Measurements from ENCODE around the gene DAB2IP.

Gene DAB2IP

DNA sequence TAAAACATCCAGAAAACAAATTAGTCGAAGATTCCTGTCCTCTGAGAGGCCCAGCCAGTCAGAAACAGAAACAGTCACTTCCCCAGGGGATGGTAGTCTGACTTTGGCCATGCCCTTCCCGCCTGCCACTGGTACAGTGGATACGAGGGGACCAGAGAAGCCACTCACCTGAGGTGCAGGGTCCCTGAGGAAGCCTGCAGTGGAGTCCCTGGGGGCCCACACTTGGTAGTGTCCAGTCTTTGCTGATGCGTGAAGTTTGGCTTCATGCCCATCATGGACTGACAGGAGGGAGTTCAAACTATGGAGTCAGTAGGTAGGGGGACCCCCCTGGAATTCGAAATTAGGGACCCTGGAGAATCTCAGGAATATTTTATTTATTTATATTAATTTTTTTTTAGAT is 147.5 kb downstream of the DAB2IP start:
- no peak for DNase-seq (ENCODE audit: low spot score)

DNA sequence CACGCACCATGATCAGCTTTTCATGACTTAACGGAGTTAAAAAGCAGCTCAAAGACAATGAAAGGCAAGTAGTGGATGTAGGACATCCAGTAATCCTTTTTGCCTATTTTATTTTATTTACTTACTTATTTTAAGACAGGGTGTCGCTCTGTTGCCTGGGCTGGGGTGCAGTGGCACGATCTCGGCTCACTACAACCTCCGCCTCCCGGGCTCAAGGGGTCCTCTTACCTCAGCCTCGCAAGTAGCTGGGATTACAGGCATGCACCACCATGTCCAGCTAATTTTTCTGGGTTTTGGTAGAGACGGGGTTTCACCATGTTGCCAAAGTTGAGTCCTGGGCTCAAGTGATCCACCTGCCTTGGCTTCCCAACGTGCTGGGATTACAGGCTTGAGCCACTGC is 148.9 kb downstream of the DAB2IP start:
- no peak for DNase-seq (ENCODE audit: low spot score)

DNA sequence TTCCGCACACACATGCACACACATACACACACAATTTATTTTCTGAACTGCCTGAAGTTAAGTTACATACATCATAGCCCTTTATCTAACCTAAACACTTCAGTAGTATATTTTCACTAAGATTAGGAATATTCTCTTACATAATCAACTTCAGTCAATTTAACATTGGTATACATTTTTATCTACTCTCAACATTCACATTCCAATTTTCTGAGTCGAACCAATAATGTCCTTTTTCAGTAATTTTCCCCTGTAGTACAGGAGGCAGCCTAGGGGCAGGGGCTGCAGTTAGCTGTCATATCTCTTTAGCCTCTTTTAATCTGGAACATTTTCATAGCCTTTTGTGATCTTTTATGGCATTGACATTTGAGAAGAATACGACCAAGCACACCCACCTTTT is 150.1 kb downstream of the DAB2IP start:
- DNase-seq (ENCODE audit: low spot score), result no peak

DNA sequence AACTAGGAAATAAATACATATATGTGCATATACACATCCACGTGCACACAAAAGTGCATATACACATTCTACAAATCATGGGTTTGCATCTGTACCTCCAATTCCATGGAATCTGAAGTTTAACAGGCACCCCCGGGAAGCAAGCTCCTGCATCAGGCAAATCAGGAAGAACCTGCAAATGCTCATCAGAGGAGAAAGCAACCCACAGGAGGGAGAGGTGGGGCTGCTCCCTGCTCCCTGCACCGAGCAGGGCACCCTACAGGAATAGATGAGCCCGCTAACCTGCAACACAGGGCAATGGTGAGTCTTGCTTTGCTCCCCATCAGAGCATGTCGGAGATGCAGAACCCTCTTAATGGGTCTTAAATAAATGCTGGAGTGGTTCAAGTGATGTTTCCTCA is 151.3 kb downstream of the DAB2IP start:
- DNase-seq (ENCODE audit: low spot score), result no peak

DNA sequence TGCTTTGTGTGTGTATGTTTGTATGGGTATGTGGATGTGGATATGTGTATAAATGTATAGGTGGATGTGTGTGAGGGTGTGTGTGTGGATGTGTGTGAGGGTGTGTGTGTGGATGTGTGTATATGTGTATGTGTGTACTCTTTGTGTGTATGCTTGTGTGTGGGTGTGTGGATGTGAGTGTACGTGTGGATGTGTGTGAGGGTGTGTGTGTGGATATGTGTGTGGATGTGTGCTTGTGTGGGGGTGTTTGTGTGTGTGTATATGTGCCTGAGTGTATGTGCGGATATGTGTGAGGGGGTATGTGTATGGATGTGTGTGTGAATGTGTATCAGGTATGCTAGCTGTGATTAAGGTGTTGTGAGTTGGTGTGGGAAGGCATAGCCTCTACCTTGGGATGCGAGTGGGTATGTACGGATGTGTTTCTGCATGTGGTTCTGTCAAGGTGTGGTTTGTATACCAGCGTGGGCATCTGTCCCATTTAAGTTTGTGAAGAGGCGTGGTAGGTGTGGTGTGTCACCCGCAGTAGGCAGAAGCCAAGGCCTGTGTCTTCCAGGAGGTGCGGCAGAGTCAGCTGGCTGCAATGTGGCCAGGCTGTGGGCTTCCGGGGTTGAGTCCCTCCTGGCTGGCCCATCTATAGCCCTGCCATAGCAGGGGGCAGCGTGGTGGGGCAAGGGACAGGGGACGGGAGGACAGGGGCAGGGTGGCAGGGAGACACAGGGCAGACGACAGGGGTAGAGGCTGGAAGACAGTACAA is 155.8 kb downstream of the DAB2IP start:
- DNase-seq (ENCODE audit: low spot score), result no peak

DNA sequence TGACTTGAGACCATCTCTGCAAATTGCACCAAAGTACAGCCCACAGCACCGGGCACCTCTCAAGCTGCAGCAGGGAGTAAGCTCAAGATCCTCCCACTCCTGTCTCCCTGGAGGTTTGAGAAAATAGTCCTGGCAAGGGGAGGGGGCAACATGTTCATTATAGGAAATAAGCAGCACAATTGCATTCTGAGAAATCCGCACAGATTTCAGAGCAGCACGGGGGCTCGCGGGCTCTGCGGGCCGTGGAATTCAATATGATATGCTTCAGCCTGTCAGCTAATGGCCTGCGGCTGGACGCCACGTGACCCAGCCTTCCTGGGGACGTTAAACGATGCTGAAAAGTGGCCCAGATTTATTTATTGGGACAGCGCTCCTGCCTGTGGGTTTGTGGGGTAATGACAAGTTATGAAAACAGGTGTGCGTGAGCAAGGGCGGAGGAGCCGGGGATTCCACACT is 156.4 kb downstream of the DAB2IP start:
- DNase-seq (ENCODE audit: low spot score), result no peak

DNA sequence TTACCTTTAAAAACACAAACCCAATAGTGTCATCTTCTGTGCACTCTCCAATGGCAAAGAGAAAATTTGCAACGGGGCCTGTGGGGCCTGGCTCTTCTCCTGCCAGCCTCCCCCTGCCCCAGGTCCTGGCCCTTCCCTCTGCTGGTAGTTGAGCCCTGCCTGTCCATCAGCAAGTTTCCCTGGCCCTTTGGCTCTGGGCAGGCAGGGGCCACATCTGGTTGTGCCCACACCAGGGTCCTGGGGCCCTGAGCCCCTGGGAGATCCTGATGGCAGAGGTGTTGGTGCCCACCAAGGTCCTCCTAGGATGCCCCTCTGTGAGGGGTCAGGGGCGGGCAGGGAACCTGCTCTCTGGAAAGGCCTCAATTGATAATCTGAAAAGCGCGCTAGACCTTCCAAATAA is 157.3 kb downstream of the DAB2IP start:
- no peak for DNase-seq (ENCODE audit: low spot score)

DNA sequence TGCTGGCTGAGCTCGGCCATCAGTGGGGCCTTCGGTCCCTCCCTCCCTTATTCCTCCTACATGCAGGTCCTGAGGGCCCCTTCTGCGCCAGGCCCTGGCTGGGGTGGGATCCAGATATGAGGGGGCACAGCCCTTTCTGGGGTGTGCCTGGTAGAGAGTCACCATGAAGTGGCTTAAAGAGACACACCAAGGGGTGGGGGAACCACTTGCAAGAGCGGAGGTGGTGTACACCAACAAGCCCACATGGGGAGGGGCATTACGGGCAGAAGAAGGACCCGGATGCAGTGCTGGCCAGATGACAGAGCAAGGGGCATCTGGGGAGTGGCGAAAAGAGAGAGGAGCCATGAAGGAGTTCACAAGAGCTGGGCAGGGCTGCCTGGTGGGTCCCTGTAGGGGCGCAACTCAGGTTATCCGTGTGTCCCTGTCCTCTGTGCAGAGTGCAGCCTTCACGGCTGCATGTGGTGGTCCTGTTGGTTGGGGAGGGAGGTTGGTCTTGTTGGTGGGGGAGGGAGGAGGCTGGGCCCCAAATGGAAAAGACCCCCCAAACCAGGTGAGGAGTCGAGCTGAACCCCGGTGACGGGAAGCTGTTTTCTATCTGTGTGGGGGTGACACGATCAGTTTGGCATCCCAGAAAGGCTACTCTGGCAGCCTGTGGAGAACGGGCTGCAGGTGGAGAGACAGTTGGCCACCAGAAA is 158.1 kb downstream of the DAB2IP start:
- no peak for DNase-seq (ENCODE audit: low spot score)

DNA sequence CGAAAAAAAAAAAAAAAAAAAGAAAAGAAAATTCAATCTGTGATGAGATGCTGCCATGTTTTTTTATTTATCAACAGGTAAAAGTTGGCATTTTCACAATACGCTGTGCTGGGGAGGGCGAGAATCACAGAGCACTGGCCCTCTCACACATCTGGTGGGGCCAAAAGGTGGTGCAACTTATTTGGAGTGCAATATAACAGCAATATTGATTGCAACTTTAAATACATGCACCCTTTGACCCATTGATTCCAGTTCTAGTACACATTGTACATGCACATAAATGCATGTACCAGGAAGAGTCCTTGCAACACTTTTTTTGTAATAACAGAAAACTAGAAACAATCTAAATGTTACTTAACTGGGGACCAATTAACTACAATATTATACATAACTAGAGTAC is 159.1 kb downstream of the DAB2IP start:
- no peak for DNase-seq (ENCODE audit: low spot score)

DNA sequence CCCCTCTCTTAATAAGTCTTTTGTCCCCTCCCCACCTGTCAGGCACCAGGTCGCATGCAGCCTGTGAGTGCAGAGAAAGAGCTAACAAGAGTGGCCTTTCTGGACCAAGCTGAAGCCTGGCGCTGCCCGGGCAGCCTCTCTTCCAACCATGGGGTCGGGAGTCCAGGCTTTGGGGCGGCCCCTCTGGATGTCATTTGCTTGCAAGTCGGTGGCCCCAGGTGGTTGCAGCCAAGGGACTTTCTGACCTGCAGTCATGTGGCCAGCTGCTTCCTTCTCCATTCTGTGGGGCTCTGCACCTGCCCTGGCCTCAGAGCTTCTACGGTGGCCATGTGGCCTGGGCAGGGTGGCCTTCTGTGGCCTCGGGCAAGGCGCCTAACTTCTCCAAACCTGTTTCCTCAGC is 159.7 kb downstream of the DAB2IP start:
- no peak for DNase-seq (ENCODE audit: low spot score)

DNA sequence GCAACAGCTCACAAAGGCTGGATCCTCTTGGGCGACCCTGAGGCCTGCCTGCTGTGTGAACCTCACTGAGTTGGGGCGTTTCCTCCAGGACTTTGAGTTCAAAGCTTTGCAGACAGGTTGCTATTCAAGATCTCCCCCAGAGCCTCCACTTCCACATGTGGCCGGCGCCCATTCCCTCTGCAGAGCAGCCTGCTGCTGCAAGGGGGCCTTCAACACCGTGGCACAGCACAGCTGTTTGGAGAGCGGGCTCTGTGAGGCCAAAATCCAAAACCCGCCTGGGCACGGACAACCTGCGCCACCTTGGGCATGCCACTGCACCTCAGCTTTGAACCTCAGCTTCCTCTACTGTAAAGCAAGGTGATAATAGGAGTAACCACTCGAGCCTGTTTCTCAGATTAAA is 160.3 kb downstream of the DAB2IP start:
- no peak for DNase-seq (ENCODE audit: low spot score)

DNA sequence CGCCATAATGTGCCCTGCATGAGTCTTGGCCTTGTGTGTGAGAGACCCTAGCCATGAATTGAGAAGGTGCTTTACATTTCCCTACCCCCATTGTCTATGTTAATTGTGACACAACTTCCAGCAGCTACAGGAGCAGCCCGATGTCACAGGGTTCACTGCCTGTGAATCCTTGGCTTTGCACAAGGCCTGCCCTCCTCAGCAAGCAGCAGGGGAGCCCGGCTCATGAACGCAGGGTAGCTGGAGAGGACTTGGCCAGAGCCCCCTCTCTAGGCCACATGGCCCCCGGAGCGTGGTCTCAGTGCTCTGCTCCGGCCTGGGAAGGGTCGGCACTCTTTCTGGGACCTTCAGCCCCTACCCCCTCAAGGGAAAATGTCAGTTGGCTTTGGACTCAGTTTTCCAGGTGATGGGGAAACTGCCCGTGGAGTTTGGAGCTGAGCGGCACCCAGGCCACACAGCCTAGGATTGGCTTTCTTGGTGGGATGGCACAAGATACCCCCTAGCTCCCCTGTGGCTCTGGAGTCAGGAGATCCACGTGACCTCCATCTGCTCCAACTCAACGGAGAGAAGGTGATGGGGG is 160.8 kb downstream of the DAB2IP start:
- no peak for DNase-seq (ENCODE audit: low spot score)

DNA sequence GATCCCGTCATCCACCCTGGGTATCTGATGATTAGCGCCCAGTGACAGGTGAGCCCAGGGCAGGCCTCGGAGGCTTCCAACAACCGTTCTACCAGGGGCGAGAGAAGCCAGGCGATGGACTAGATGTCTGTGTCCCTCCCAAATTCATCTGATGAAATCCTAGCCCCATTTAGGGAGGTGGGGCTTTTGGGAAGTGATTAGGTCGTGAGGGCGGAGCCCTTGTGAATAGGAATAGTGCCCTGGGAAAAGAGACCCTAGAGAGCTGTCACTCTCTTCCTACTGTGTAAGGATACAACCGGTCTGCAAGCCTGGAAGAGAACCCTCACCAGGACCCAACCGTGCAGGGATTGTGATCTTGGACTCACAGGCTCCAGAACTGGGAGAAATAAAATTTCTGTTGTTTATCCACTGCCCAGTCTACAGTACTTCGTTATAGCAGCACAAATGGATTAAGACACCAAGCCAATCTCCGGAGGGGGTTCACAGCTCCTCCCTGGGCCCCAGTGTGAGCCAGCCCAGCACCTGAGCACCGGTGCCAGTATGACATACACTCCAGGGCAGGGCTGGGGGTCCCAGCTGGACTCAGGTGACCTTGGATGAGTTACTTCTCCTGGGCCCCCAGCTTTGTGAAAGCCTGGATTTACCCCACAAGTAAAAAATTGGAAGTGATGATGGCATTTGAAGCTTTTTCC is 162.2 kb downstream of the DAB2IP start:
- no peak for DNase-seq (ENCODE audit: low spot score)

DNA sequence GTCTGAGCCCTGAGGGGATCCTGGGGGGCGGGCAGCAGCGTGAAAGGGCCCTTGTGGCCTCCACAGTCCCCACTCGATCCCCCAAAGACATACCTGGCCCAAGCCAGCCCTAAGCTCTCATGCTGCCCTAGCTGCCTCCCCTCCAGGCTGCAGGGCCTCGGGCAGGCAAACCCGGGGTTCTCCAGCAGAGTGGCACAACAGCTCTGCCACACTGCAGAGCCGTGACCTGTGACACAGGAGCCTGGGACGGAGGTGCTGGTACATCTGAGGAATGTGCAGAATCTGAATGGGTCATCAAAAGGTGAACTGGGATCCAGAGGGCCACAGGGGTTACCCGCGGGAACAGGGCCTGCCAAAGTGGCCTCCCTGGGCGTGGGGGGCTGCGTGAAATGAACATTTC is 163.2 kb downstream of the DAB2IP start:
- no peak for DNase-seq (ENCODE audit: low spot score)

DNA sequence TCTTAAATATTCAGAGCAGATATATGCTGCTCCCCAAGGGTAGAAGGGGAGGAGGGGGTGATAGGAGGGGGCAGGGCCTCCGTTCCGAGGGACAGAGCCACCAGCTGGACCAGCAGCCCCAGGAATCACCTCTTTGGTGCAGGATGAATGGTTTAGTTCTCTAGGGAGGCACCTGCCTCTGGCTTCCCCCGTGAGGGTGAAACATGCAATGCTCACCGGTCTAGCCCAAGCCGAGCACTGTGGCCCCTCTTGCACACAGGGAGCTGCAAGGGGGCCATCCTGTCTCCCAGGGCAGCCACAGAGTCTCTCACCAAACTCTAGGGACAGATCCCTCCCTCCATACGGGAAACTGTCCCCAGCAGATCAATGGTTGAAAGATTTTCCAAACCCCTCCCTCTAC is 163.7 kb downstream of the DAB2IP start:
- no peak for DNase-seq (ENCODE audit: low spot score)

DNA sequence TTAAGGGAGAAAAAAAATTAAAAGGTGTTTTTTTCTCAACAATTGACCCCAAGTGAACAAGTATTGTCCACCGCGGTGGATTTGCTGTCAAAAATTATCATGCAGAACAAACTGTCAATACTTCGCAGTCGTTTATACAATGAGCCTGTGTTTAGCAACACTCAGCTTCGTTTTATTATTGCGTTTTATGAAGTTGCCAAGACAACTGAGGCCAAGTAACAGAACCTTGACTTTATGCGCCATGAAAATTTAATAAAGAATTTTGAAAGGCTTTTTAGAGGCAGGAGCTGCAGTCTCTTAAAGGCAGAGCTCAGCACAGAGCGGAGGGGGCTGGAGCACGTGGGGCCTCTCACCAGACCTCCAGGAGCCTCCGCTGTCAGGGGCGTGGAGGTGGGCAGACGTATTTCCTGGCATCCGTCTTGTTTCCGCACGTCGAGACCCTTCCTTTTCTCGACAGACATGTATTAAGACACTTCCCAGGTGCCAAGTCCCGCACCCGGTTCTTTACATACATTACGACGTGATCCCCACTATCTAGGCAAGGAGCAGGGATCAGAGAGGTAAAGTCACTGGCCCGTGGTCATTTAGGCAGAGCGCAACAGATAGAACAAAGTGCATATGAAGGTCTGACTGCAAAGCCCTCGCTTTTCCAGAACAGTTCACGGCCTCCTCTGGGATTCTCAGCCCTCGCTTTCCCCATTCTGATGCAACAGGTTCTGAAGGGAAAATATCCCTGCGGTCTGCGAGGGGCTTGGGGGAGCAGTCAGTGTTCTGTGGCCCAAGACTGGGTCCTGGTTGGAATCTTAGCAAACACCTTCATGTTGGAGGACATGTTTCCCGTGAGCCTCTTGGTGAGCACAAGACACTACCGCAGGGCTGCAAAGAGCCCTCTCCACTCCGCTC is 164.4 kb downstream of the DAB2IP start:
- no peak for DNase-seq (ENCODE audit: low spot score)

DNA sequence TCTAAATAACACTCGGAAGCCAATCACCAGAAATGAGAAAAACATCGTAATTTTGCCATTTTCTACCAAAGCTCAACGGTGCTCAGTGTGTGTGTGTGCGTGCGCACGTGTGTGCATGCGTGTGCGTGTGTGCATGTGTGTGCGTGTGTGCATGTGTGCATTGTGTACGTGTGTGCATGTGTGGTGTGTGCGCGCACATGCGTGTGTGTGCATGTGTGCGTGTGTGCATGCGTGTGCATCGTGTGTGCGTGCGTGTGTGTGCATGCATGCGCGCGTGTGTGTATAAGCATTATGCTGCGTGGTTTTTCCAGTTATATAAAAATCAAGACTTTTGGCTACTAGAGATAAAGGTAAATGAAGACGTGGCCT is 165.0 kb downstream of the DAB2IP start:
- DNase-seq (ENCODE audit: low spot score), result no peak

DNA sequence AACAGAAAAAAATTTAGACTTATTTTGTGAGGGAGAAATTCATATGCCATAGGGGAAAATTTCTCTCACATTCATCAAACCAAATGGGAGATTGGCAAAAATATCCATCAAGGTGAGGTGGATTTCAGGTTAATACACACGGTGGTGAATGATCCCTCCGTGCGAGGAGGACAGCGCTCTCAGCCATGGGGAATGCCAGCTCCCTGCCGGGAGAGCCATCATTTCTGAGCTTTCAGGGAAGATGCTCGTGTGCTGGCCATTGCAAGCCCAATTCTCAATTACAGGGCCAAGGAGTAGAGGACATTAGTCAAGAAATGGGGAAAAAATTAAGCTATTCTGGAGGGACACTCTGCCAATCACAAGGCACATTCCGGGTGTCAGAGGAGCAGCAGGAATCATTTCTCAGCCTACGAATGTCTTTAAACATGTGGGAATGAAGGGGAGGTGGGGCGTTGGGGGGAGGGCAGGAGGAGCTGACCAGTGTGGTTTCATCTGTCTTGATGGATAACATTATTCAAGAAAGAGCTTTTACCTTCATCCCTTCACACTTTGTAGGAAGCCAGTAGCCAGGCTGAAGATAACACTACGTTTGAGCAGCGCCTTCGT is 165.5 kb downstream of the DAB2IP start:
- DNase-seq (ENCODE audit: low spot score), result no peak

DNA sequence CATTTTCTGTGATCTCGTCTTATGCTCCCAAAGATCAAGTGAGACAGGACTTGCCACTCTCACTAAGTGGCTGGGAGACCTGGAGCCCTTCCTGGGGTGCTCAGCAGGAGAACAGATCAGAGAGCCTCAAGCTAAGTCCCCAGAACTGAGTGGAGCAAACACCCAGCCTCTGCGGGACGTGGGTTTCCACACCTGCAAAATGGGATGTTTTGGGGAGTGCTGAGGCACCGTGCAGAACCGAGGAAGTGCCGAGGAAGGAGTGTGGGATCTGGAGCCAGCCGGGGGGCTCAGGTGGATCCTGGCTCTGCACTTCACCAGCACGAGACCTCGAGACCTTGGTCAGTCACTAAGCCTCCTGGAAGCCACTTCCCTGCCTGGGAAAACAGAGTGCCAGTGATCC is 166.0 kb downstream of the DAB2IP start:
- no peak for DNase-seq (ENCODE audit: low spot score)

DNA sequence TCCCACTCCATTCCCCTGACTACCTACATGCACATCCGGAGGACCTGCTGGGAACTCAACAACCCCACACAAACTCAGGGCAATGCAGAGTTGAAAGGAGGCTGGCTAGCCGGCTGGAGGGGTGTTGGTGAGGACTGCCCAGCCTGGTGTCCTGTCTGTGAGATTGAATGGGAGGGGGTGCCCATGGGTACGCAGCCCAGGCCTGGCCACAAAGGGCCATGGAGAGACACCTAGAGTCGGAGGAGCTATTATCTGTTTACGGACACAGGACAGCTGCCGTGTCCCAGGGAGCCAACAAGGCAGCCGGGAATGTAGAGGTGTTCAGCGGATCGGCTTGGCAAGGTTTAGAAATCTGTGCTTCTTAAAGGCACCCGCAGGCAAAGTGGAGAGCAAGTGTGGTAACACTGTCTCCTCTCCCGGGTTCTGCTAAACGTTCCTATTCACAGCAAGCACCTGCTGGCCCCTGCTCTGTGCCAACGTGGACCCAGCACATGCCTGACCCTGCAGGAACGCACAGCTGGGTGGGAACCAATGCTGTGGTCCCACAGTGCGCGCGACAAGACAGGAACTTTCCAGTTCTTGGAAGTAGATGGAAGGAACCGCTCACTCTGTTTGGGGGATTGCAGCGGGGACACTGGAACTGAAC is 166.7 kb downstream of the DAB2IP start:
- DNase-seq (ENCODE audit: low spot score), result no peak

DNA sequence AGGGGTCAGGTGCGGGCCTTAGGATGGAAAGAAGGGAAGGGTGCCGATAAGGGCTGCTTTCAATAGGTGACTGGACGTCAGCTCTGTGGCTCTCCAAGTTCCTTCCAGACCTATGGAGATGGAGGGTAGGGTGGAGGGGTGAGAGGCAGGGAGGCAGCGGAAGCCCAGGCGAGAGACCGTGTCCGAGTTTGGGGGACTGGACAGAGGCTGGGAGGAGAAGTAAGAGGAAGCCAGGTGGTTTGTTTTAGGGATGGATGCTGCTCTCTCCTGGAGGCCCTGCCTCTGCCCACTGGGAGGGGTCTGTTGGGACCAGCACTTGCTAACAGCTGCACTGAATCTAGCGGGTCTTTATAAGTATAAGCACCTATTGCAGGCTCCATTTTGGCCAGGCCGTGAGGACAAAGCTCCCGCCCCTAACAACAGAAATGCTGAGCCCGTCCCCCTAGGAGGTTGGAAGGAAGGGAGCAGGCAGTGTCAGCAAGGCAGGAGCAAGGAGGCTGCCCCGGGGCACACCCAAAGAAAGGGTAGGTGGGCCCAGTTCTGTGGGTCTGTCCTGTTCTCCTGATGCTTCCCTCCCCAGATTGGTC is 167.5 kb downstream of the DAB2IP start:
- DNase-seq (ENCODE audit: low spot score), result no peak

Data from D341Med (cell line).